Hematopoietic multipotent progenitor cell treated with erythropoietin and hydrocortisone succinate and interleukin-3 and kit ligand, for 8 days (in vitro differentiated cells): Measurements from ENCODE around the gene APRT.

Source experiments
- DNase-seq: peaks from one replicate; pipeline ENCODE4 v3.0.0-alpha.2; 2015

APRT gene

GRCh38 chr16:88821168-88821850, 9.6 kb upstream of the APRT start:
- DNase-seq: no peak

DNA sequence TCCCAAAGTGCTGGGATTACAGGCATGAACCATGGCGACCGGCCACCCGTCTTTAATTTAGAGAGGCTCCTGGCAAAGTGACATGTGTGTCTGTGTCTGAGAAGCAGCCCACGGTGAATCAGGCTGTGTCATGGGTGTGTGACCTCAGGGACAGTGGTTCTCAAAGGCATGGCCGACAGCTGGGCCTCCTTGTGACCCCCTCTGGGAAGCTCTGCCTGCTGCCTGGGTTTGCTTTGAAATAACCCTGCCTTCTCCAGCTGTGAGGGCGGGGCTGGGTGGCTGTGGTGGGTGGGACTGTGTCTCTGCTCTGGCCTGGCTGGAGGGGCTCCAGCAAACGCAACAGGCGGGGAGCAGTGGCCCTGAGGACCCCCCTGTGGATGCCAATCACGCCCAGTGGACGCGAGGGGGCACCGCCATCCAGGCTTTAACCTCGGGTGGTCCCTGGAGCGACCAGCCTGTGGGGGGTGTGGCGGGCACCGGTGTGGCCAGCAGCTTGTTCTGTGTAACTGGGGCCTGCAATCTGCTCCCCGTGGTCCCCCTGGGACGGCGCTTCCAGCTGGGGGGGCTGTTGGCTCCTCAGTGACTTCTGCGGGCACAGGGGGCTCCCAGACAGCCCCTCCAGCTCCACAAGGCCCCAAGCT, 8.8 kb upstream of the APRT start:
- no peak for DNase-seq

DNA sequence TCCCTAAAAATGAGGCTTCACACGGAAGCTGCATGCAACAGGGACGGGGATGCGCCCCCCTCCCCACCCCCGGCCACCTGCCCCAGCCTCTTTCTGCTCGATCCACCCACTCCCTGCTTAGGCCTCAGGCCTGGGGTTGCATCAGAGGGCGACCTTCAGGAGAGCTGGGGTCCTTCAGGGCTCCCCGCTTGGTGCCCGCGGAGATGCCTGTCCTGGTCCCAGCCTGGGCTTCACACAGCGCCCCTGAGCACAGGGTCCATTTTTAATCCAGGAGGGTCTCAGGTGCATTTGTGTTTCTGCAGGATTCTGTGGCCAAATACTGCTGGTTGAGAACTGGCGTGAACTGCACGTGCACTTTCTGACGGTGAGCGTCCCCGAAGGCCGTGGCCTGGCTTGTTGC, 7.4 kb upstream of the APRT start:
- DNase-seq: no peak

DNA sequence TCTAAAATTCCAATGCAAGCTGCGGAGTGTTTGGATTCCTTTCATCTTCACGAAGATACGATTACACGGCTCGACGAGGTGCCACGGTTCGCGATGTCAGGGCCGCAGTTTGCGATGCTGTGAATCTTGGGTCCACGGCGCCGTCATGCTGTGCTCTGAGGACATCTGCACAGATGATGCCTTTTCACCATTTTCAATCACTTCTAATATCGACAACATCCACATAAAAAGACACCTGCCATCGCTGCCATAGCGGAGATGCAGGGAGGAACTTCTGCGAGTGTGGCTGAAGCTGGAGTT, 6.8 kb upstream of the APRT start:
- no peak for DNase-seq

GRCh38 chr16:88817785-88818574, 6.3 kb upstream of the APRT start:
- DNase-seq: no peak

- DNase-seq: no peak
Observed at GRCh38 chr16:88816736-88817535, 5.2 kb upstream of the APRT start.

DNA sequence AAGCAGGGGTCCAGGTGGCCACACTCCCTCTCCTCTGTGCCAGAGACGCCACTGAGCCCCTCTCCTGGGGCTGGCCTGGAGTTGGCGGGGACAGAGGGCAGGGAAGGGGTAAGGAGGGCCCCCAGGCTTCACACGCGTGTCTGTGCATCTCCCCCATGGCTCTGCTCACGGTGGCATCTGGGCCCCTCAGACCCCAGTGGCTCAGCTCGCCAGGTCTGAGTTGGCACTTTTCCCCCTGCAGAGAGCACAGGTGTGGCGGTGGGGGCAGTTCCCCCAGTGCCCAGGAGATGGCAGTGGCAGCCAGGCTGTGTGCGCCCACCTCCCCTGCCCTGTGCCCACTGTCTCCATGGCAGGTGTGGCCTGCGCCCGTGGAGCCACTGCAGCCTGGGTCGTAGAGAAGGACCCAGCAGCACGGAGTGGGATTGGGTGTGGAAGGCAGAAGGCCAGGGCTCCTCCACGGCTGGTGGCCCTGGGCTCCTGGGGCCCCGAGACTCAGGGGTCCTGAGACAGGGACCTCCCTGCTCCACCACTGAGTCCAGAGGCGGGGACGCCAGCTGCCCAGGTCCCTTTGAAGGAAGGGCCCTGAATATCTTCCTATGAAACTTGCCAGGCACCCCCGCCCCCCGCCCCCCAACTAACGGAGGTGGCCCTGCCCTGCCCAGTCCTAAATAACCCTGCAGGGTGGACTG, 4.3 kb upstream of the APRT start:
- DNase-seq: peak; percentile 50

GRCh38 chr16:88815227-88815626, 3.5 kb upstream of the APRT start:
- no peak for DNase-seq

GRCh38 chr16:88814144-88814502, 2.4 kb upstream of the APRT start:
- DNase-seq: no peak

GRCh38 chr16:88813269-88814143, 1.8 kb upstream of the APRT start:
- DNase-seq: no peak

DNA sequence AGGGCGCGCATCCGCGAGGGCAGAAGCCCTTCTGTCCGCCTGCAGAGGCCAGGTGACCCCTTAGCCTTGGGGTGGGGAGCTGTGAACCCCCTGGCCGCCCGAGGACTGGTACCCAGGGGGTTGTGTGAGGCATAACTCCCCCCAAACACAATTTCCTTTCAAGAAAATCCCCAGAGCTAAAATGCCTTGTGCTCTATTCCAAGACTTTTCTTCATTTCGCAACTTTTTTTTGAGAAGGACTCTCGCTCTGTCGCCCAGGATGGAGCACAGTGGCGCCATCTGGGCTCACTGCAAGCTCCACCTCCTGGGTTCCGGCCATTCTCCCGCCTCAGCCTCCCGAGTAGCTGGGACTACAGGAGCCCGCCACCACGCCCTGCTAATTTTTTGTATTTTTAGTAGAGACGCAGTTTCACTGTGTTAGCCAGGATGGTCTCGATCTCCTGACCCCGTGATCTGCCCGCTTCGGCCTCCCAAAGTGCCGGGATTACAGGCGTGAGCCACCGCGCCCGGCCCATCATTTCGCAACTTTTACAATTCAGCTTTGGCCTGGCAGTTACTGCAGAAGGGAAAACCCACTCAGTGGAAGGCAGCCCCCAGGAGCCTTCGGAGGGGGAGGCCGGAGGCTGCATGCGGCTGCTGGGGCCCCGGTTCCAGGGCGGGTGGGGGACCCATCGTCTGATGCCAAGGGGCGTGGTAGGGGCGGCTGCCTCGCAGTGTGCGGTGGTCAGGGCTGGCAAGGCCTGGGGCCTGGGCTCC, 963 bp upstream of the APRT start:
- peak; percentile 69 for DNase-seq

DNA sequence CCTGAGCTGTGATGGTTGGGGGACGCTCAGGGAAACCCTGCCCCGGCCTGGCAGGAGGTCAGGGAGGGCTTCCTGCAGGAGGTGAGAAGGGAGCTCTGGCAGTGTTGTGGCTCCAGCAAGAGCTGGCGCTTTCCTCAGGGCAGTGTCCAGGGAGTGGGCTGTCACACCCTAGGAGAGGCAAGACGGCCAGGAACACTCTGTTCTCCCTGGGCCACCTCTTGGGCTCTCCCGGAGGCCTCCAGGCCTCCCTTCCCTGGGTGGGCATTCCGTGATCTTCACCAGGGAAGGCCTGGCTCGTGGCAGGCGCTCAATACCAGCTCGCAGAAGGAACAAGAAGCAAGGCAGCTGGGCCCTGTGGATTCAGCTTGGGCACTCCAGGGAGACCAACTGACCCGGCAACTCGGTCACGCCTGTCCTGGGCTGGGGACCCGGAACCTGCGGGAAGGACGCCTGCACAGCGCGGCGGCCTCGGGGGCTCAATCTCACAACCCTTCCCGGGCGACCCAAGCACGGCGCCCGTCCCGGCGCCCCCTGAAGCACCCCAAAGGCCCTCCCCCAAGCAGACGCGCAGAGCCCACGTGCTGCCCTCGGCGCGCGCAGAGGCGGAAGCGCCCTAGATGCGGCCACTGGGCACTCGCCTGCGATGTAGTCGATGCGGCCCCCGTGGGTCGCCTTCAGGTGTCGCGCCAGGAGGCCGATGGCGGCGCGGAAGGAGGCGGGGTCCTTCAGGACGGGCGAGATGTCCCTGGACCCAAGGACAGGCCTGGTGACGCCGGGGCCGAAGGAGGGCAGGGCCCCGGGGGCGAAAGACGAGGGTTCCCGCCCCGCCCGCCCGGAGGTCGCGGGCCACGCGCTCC, 588 bp downstream of the APRT start:
- DNase-seq: peak; percentile 83

DNA sequence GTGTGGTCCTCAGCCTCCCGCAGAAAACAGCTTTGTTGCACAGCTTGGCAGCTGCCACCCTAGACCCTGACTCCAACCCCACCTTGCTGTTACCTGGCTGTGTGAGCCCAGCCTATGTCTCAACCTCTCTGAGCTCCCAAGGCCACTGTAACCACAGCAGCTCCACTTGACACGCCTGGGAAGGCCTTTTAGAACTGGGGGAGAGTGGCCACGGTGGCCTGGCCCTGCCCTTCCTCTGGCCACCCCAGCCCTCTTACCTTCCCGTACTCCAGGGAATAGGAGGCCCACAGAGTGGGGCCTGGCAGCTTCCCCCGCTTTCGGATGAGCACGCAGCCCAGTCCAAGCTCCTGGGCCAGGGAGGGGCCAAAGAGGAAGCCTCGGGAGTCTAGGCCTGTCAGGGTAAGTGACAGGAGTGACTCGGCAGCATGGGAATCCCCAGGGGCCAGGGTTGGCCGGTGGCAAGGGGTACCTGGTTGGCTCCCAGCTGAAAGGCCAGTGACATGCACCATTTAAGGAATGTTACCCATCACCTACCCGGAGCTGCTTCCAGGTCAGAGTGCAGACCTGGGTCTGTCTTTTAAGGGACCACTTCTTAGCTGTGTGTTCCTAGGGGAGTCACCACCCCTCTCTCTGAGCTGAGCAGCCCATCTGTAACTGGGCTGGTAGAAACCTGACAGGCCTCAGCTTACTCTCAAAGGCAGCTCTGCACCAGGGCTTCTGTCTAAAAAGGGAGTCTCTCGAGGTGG, 1.4 kb downstream of the APRT start:
- peak; percentile 65 for DNase-seq

- peak; percentile 37 for DNase-seq
Observed at GRCh38 chr16:88809676-88810165, 2.0 kb downstream of the APRT start.

GRCh38 chr16:88809068-88809675, 2.6 kb downstream of the APRT start:
- DNase-seq: peak; percentile 54

- no peak for DNase-seq
Observed at GRCh38 chr16:88807626-88808453, 3.9 kb downstream of the APRT start.

DNA sequence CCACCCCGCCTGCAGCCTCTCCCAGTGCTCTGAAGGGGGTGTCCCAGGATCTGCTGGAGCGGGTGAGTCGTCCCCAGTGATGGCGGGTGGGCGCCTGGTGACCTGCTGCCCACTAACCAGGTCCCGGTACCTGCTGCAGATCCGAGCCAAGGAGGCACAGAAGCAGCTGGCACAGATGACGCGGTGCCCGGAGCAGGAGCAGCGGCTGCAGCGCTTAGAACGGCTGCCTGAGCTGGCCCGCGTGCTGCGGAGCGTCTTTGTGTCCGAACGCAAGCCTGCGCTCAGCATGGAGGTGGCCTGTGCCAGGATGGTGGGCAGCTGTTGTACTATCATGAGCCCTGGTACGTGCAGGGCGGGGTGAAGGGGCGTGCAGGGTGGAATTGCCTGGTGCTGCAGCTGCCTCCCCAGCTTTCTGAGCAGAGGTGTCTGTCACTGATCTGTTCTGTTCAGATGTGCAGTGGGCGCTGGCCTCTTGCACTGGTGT, 4.5 kb downstream of the APRT start:
- no peak for DNase-seq
